Measurements from ENCODE around the gene INSYN2A.

DNA sequence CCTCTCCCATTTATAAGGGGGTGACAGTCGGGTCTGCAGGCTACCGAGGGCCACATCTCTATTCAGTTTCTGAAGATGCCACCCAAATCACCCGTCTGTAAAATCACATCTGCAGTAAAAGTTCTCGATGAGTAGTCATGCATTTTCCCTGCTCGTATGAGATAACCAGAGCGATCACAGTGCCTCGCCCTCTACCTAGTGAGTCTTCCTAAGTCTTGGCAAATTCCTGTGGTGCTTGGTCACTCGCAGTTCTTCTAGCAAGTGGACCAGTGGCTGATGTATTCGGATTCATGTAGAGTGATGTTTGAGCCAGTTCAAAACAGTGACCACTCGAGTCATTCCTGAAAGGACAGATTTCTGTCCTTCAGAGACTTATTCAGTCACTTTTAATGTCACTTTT is 44.9 kb downstream of the INSYN2A start:
- TF ChIP-seq, protein P1, sequence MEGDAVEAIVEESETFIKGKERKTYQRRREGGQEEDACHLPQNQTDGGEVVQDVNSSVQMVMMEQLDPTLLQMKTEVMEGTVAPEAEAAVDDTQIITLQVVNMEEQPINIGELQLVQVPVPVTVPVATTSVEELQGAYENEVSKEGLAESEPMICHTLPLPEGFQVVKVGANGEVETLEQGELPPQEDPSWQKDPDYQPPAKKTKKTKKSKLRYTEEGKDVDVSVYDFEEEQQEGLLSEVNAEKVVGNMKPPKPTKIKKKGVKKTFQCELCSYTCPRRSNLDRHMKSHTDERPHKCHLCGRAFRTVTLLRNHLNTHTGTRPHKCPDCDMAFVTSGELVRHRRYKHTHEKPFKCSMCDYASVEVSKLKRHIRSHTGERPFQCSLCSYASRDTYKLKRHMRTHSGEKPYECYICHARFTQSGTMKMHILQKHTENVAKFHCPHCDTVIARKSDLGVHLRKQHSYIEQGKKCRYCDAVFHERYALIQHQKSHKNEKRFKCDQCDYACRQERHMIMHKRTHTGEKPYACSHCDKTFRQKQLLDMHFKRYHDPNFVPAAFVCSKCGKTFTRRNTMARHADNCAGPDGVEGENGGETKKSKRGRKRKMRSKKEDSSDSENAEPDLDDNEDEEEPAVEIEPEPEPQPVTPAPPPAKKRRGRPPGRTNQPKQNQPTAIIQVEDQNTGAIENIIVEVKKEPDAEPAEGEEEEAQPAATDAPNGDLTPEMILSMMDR (IDR thresholded peaks at IDR 0.05 in 8 of 11, conservative IDR thresholded peaks at IDR 0.05 in 3 of 11): no peak
- TF ChIP-seq POLR2A (IDR thresholded peaks at IDR 0.05): no peak
